ENCODE data around the gene MAOB.
"Not testable (repeated sequence)": the region's sequence is repeated elsewhere in the genome, so short reads cannot be mapped to it uniquely, and the experiment has no call there.

Gene MAOB

DNA sequence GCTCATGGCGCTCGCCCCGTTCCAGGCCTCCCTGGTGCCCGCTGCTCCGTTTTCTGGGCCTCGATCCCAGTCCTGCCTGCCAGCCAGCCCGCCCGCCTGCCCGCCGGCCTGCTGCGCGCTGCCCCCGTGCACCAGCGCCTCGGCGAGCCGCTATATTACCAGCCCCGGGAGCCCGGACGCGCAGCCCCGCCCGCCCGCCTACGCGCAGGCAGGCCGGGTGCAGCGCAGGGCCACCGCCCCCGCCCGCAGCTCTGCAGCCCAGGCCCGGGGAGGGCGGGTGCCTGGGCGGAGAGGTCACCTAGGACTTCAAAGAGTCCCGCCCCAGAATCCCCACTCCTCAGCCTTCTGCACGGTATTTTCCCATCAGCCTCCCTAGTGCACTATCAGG lies at the start of gene MAOB:
MAOB (minus strand) TSS at position 157 of the 388 bp plus-strand sequence; CDS start at position 6, 151 bp downstream.
- H3K4me3 ChIP-seq (replicated peaks; ENCODE audit: low read depth, low read length), result no peak within 1 kb of the TSS
- TF ChIP-seq CTCF (IDR thresholded peaks at IDR 0.05; ENCODE audit: low read depth, low read length, missing control alignments), result no peak
- no peak for DNase-seq (ENCODE audit: extremely low read depth, low read depth)

DNA sequence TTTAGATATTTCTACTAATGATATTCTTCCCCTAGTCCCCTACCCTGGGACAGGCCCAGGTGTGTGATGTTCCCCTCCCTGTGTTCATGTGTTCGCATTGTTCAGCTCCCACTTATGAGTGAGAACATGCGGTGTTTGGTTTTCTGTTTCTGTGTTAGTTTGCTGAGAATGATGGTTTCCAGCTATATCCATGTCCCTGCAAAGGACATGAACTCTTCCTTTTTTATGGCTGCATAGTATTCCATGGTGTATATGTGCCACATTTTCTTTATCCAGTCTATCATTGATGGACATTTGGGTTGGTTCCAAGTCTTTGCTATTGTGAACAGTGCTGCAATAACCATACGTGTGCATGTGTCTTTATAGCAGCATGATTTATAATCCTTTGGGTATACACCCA lies 39.8 kb upstream of the MAOB start:
- H3K4me3 ChIP-seq (replicated peaks; ENCODE audit: low read depth, low read length); DNase-seq (ENCODE audit: extremely low read depth, low read depth): not testable (repeated sequence)

- not testable (repeated sequence) for H3K4me3 ChIP-seq (replicated peaks; ENCODE audit: low read depth, low read length); DNase-seq (ENCODE audit: extremely low read depth, low read depth)
Measured at GRCh38 chrX:43910772-43911171, 28.5 kb upstream of the MAOB start.

DNA sequence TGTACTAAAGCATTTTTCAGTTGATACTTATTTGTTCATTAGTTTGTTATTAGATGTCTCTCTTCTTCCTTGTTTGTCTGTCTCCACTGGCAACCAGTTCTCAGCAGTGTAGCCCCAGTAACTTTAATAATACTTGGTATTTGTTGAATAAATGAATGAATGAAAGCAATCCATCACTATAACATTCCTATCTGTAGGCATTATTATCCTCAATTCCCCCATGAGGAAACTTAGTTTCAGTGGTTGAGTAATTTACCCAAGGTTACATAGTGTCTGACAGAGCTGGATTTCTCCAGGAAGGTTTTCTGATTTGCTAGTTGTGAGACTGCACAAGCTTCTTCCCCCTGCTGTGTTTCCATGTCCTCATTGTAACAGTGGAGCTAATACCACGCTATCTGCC lies 27.8 kb upstream of the MAOB start:
- no peak for DNase-seq (ENCODE audit: extremely low read depth, low read depth)
- no peak for TF ChIP-seq CTCF (IDR thresholded peaks at IDR 0.05; ENCODE audit: low read depth, low read length, missing control alignments)
- no peak overlapping the region for H3K4me3 ChIP-seq (replicated peaks; ENCODE audit: low read depth, low read length)

- H3K4me3 ChIP-seq (replicated peaks; ENCODE audit: low read depth, low read length), result no peak overlapping the region
- DNase-seq (ENCODE audit: extremely low read depth, low read depth), result no peak
- no peak for TF ChIP-seq CTCF (IDR thresholded peaks at IDR 0.05; ENCODE audit: low read depth, low read length, missing control alignments)
Measured at GRCh38 chrX:43909141-43909540, 26.9 kb upstream of the MAOB start.

DNA sequence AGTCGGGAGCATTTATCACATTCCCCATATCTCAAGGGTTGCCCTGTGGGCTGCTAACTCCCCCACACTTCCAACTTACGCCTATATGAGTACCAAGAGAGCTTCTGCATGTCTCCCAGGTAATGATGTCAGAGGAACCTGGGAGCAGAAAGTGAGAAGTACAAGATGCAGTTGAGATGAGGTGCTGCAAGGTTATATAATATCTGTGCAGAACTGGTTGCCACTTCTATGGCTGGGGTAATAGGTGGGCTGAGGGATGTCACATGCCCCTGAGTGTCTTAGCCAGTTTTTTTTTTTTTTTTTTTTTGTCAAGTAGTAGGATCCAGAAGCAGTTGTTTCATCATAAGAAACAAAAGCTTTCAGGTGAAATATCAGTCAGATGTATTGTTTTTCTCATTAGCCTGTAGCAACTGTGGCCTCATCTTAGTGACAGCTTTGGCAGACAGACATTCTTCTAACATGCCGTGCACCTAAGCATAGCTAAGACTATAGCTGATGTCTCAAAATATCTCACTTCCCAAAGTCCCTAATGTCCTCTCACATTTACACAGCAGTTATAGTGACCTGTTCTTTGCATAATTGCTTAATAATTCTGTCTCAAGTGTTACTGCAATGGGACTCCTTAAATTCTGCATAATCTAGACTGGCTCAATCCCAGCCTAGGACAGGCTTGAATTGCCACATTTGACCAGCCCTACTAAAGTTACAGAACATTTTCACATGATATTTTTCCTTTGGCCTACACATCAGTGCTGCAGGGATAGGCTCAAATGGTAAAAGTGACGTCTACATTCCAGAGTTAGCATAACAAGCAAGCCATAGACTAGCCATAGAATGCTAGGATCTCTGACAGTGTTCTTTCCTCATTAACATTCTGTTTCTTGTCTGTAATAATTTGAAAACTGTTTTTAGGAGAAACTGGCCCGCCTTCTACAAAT lies 17.9 kb upstream of the MAOB start:
- TF ChIP-seq CTCF (IDR thresholded peaks at IDR 0.05; ENCODE audit: low read depth, low read length, missing control alignments), result no peak
- no peak overlapping the region for H3K4me3 ChIP-seq (replicated peaks; ENCODE audit: low read depth, low read length)
- DNase-seq (ENCODE audit: extremely low read depth, low read depth), result no peak

- no peak for DNase-seq (ENCODE audit: extremely low read depth, low read depth)
- no peak overlapping the region for H3K4me3 ChIP-seq (replicated peaks; ENCODE audit: low read depth, low read length)
- TF ChIP-seq CTCF (IDR thresholded peaks at IDR 0.05; ENCODE audit: low read depth, low read length, missing control alignments), result no peak
Measured at GRCh38 chrX:43898406-43899035, 16.3 kb upstream of the MAOB start.

Data from HFF-Myc (cell line).